ENCODE measurements around the gene TTC7B. TPM values are rescaled to one million over a fixed set of nuclear protein-coding genes. Genes with fewer than 3 reads are reported as not detected.

The TTC7B gene
- polyA plus RNA-seq, 1 donor (not counting 4 experiments of a cell fraction or from before 2014, with no cell fraction given) = 21.4 TPM

DNA sequence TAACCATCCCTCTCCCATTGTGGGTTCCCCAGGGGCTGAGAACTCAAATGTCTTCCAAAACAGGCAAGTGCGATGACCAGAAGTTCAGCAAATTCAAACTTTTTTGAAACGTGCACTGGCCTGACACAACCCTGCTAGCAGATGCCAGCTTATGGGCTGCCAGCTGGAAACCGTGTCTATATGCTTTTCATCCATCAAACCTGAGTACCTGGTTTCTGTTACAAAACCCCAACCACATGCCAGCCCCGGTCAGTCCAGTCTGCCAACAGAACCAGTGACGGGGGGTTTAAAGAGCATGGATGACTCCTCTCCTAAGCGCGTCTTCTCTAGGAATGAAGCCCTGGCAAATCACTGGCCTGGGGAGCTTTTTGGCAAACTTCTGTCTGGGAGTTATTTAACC, 189.7 kb downstream of the TTC7B start:
- H3K9me3 ChIP-seq (ENCODE audit: control insufficient read depth, low read depth, low read length) = no peaks in the 10 kb centered on the region
- TF ChIP-seq EZH2 (IDR thresholded peaks at IDR 0.05; ENCODE audit: low read length) = no peak
- TF ChIP-seq, protein P1, sequence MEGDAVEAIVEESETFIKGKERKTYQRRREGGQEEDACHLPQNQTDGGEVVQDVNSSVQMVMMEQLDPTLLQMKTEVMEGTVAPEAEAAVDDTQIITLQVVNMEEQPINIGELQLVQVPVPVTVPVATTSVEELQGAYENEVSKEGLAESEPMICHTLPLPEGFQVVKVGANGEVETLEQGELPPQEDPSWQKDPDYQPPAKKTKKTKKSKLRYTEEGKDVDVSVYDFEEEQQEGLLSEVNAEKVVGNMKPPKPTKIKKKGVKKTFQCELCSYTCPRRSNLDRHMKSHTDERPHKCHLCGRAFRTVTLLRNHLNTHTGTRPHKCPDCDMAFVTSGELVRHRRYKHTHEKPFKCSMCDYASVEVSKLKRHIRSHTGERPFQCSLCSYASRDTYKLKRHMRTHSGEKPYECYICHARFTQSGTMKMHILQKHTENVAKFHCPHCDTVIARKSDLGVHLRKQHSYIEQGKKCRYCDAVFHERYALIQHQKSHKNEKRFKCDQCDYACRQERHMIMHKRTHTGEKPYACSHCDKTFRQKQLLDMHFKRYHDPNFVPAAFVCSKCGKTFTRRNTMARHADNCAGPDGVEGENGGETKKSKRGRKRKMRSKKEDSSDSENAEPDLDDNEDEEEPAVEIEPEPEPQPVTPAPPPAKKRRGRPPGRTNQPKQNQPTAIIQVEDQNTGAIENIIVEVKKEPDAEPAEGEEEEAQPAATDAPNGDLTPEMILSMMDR (optimal IDR thresholded peaks at IDR 0.05 in 1 of 3, IDR thresholded peaks at IDR 0.05 in 1 of 3, conservative IDR thresholded peaks at IDR 0.05 in 1 of 3; ENCODE audit: extremely low read depth in 1 of 3, insufficient read depth in 2 of 3, low read length in 3 of 3) = no peak

DNA sequence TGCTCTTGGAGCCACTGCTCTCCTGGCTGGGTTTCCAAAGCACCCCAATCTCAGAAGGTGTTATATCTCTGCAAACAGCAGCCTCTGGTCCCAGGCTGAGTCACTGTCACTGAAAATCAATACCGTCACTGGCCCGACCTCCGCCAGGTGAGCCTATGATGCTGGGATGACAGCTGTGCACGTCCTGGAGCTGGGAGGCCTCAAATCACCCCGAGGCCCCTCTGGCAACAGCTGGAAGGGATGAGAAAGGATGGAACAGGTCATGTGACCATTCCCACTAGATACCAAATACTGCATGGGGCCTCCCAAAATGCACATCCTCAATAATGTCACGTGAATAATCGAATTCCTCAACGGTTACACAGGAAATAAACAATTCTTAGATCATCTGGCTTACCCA, 190.8 kb downstream of the TTC7B start:
- TF ChIP-seq EZH2 (IDR thresholded peaks at IDR 0.05; ENCODE audit: low read length) = no peak
- TF ChIP-seq, protein P1 (optimal IDR thresholded peaks at IDR 0.05 in 1 of 3, IDR thresholded peaks at IDR 0.05 in 1 of 3, conservative IDR thresholded peaks at IDR 0.05 in 1 of 3; ENCODE audit: extremely low read depth in 1 of 3, insufficient read depth in 2 of 3, low read length in 3 of 3) = no peak
- dilution Hi-C loops (cut with MboI; ENCODE audit: extremely low pct_ligation_motif_present, low sequenced_read_pairs) = no loop called here

More for the DNA sequence above, 189.7 kb downstream of the TTC7B start:
- Histone ChIP-seq H3K79me2 (ENCODE audit: control insufficient read depth, insufficient read depth, low read length) (no peaks in the 10 kb centered on the region), H3K9me1 (ENCODE audit: control insufficient read depth, extremely low read depth, insufficient read depth, low read length) (peaks cover 2% of the 10 kb centered on the region), H3K27me3 (ENCODE audit: control insufficient read depth, extremely low read depth, insufficient read depth, low read length) (no peaks in the 10 kb centered on the region), H2AFZ (ENCODE audit: control insufficient read depth, low read length) (no peak overlapping the region), H4K20me1 (ENCODE audit: control insufficient read depth, extremely low read depth, insufficient read depth, low read length) (no peaks in the 10 kb centered on the region), H3K4me2 (ENCODE audit: control insufficient read depth, extremely low read depth, insufficient read depth, low read depth, low read length) (no peak overlapping the region), H3K4me3 (ENCODE audit: control insufficient read depth in 2 of 3, extremely low read depth in 1 of 3, insufficient read depth in 2 of 3, low read depth in 1 of 3, low read length in 3 of 3) (no peak overlapping the region), H3K4me1 (ENCODE audit: control insufficient read depth, extremely low read depth, insufficient read depth, low read length) (peaks cover 18% of the 10 kb centered on the region), H3K27ac (ENCODE audit: control insufficient read depth, insufficient read depth, low read length) (no peak overlapping the region), H3K36me3 (ENCODE audit: control insufficient read depth in 2 of 2, extremely low read depth in 1 of 2, insufficient read depth in 2 of 2, low read length in 2 of 2) (no peaks in the 10 kb centered on the region), H3K9ac (ENCODE audit: control insufficient read depth, extremely low read depth, insufficient read depth, low read length) (no peak overlapping the region)
- FAIRE-seq = peak; percentile 23
- dilution Hi-C loops (cut with MboI; ENCODE audit: extremely low pct_ligation_motif_present, low sequenced_read_pairs) = no loop called here
- DNase-seq (ENCODE audit: low read depth, low spot score) = no peak

More for the DNA sequence above, 190.8 kb downstream of the TTC7B start:
- Histone ChIP-seq H3K4me2 (ENCODE audit: control insufficient read depth, extremely low read depth, insufficient read depth, low read depth, low read length) (peak overlapping the region; percentile 76), H3K9ac (ENCODE audit: control insufficient read depth, extremely low read depth, insufficient read depth, low read length) (no peak overlapping the region), H3K27ac (ENCODE audit: control insufficient read depth, insufficient read depth, low read length) (no peak overlapping the region), H4K20me1 (ENCODE audit: control insufficient read depth, extremely low read depth, insufficient read depth, low read length) (no peaks in the 10 kb centered on the region), H3K9me3 (ENCODE audit: control insufficient read depth, low read depth, low read length) (no peaks in the 10 kb centered on the region), H3K79me2 (ENCODE audit: control insufficient read depth, insufficient read depth, low read length) (no peaks in the 10 kb centered on the region), H3K36me3 (ENCODE audit: control insufficient read depth in 2 of 2, extremely low read depth in 1 of 2, insufficient read depth in 2 of 2, low read length in 2 of 2) (no peaks in the 10 kb centered on the region), H3K27me3 (ENCODE audit: control insufficient read depth, extremely low read depth, insufficient read depth, low read length) (no peaks in the 10 kb centered on the region), H2AFZ (ENCODE audit: control insufficient read depth, low read length) (no peak overlapping the region), H3K4me3 (ENCODE audit: control insufficient read depth in 2 of 3, extremely low read depth in 1 of 3, insufficient read depth in 2 of 3, low read depth in 1 of 3, low read length in 3 of 3) (no peak overlapping the region), H3K4me1 (ENCODE audit: control insufficient read depth, extremely low read depth, insufficient read depth, low read length) (peaks cover 20% of the 10 kb centered on the region), H3K9me1 (ENCODE audit: control insufficient read depth, extremely low read depth, insufficient read depth, low read length) (peaks cover 2% of the 10 kb centered on the region)
- FAIRE-seq (peak; percentile 69), DNase-seq (ENCODE audit: low read depth, low spot score) (no peak)

All from keratinocyte (primary cell).